Keratinocyte (primary cell): ENCODE results near the gene TOP3B. TPM values are rescaled to one million over a fixed set of nuclear protein-coding genes. Genes with fewer than 3 reads are reported as not detected.

ENCODE experiments used
- DNase-seq: peaks from one replicate; pipeline ENCODE4 v3.0.0-alpha.2; 2011; ENCODE audit warnings: low read depth, missing footprints, low spot score
- FAIRE-seq: peaks from 2 replicates; lab custom pipeline; 2011; peaks lifted over from hg19 to GRCh38; lab: Jason Lieb, UNC
- H2AFZ ChIP-seq: 2 replicates; pipeline ENCODE4 v1.6.0; 2012; ENCODE audit warnings: low read length, control low read depth, inconsistent platforms; ENCODE audit not compliant: control insufficient read depth
- H3K27ac ChIP-seq: 2 replicates; pipeline ENCODE4 v1.5.1; 2011; ENCODE audit warnings: low read length; ENCODE audit not compliant: control insufficient read depth, insufficient read depth
- H3K27me3 ChIP-seq: 3 replicates; pipeline ENCODE4 v1.6.0; 2011; ENCODE audit warnings: low read length; ENCODE audit not compliant: control insufficient read depth, insufficient read depth; ENCODE audit errors: extremely low read depth
- H3K36me3 ChIP-seq, 2 experiments: 2 replicates in 1 of 2; 3 replicates in 1 of 2; pipeline ENCODE4 v1.5.1; 2011; ENCODE audit warnings: low read length in 2 of 2, mild to moderate bottlenecking in 1 of 2; ENCODE audit not compliant: control insufficient read depth in 2 of 2, insufficient read depth in 2 of 2; ENCODE audit errors: extremely low read depth in 1 of 2
- H3K4me1 ChIP-seq: 3 replicates; pipeline ENCODE4 v1.5.1; 2011; ENCODE audit warnings: low read length; ENCODE audit not compliant: control insufficient read depth, insufficient read depth; ENCODE audit errors: extremely low read depth
- H3K4me2 ChIP-seq: 3 replicates; pipeline ENCODE4 v1.6.0; 2011; ENCODE audit warnings: low read depth, low read length; ENCODE audit not compliant: control insufficient read depth, insufficient read depth; ENCODE audit errors: extremely low read depth
- H3K4me3 ChIP-seq, 3 experiments: fragments of 200-600 bp in 1 of 3; sonication (generic) in 1 of 3; 2 replicates in 2 of 3; 3 replicates in 1 of 3; pipeline ENCODE4 v1.5.1; 2011 to 2016; ENCODE audit warnings: low read length in 3 of 3, mild to moderate bottlenecking in 3 of 3, control low read depth in 2 of 3, inconsistent platforms in 1 of 3, low read depth in 1 of 3, mixed read lengths in 1 of 3, mixed run types in 1 of 3, moderate library complexity in 1 of 3; ENCODE audit not compliant: control insufficient read depth in 2 of 3, insufficient read depth in 2 of 3; ENCODE audit errors: extremely low read depth in 1 of 3
- H3K79me2 ChIP-seq: 2 replicates; pipeline ENCODE4 v1.6.0; 2012; ENCODE audit warnings: low read length; ENCODE audit not compliant: control insufficient read depth, insufficient read depth
- H3K9ac ChIP-seq: 3 replicates; pipeline ENCODE4 v1.6.0; 2011; ENCODE audit warnings: low read length; ENCODE audit not compliant: control insufficient read depth, insufficient read depth; ENCODE audit errors: extremely low read depth
- H3K9me1 ChIP-seq: 3 replicates; pipeline ENCODE4 v1.6.0; 2011; ENCODE audit warnings: low read length; ENCODE audit not compliant: control insufficient read depth, insufficient read depth; ENCODE audit errors: extremely low read depth
- H3K9me3 ChIP-seq: 2 replicates; pipeline ENCODE4 v1.5.1; 2012; ENCODE audit warnings: low read depth, low read length; ENCODE audit not compliant: control insufficient read depth
- H4K20me1 ChIP-seq: 3 replicates; pipeline ENCODE4 v1.6.0; 2011; ENCODE audit warnings: low read length; ENCODE audit not compliant: control insufficient read depth, insufficient read depth; ENCODE audit errors: extremely low read depth
- CTCF ChIP-seq, 3 experiments: IDR thresholded peaks in 1 of 3; conservative IDR thresholded peaks in 1 of 3; optimal IDR thresholded peaks in 1 of 3; 2 replicates in 2 of 3; 3 replicates in 1 of 3; pipeline versions ENCODE3 to v1.5.1; 2011; ENCODE audit warnings: low read length in 3 of 3, mild to moderate bottlenecking in 3 of 3, moderate library complexity in 2 of 3, control low read depth in 1 of 3, inconsistent platforms in 1 of 3; ENCODE audit not compliant: insufficient read depth in 2 of 3; ENCODE audit errors: extremely low read depth in 1 of 3
- EZH2 ChIP-seq: IDR thresholded peaks from one replicate; pipeline ENCODE4 v1.6.1; 2012; ENCODE audit warnings: inconsistent platforms, mild to moderate bottlenecking, low read length, moderate library complexity
- dilution Hi-C: fragments of 300-500 bp; cut with MboI; formaldehyde crosslinking; loops from one replicate; pipeline ENCODE4 v1.7.0; 2020; ENCODE audit warnings: low sequenced_read_pairs; ENCODE audit not compliant: extremely low pct_ligation_motif_present
- polyA plus RNA-seq, 5 experiments: library from polyadenylated mRNA; depleted of rRNA in 3 of 5; stranded (reverse) in 3 of 5; stranded (forward) in 1 of 5; unstranded in 1 of 5; fragments of >200 nt; gene quantifications; 1 replicate in 1 of 5; 2 replicates in 3 of 5; 3 replicates in 1 of 5; pipeline versions ENCODE4 v1.2.1 to v1.2.3, GENCODE V29; 2011 to 2012; ENCODE audit warnings: missing spikeins in 2 of 5, low read depth in 1 of 5, low replicate concordance in 1 of 5

TOP3B gene
- polyA plus RNA-seq, 1 donor (not counting 4 experiments of a cell fraction or from before 2014, with no cell fraction given) = 13.8 TPM

GRCh38 chr22:21968452-21969129 is 14.0 kb downstream of the TOP3B start:
- DNase-seq (no peak), FAIRE-seq (no peak)
- H3K9me1 ChIP-seq = no peaks in the 10 kb centered on the region
- no peak overlapping the region for H3K9ac ChIP-seq
- dilution Hi-C loops = no loop called here
- no peaks in the 10 kb centered on the region for H3K79me2 ChIP-seq
- H2AFZ ChIP-seq = no peak overlapping the region
- peaks cover 6% of the 10 kb centered on the region for H3K4me1 ChIP-seq
- H3K27me3 ChIP-seq = no peaks in the 10 kb centered on the region
- H3K4me3 ChIP-seq = no peak overlapping the region
- H4K20me1 ChIP-seq = peaks cover 2% of the 10 kb centered on the region
- no peak for TF ChIP-seq CTCF (optimal IDR thresholded peaks at IDR 0.05 in 1 of 3, IDR thresholded peaks at IDR 0.05 in 1 of 3, conservative IDR thresholded peaks at IDR 0.05 in 1 of 3; ENCODE audit: extremely low read depth in 1 of 3, insufficient read depth in 2 of 3, low read length in 3 of 3)
- no peak for TF ChIP-seq EZH2
- no peak overlapping the region for H3K27ac ChIP-seq
- H3K36me3 ChIP-seq = peaks cover 55 to 61% of the 10 kb centered on the region in 2 experiments
- H3K9me3 ChIP-seq = no peaks in the 10 kb centered on the region
- H3K4me2 ChIP-seq = no peak overlapping the region

- Histone ChIP-seq H3K36me3 (peaks cover 56 to 58% of the 10 kb centered on the region in 2 experiments), H3K4me3 (no peak overlapping the region)
- no peak for TF ChIP-seq CTCF (optimal IDR thresholded peaks at IDR 0.05 in 1 of 3, IDR thresholded peaks at IDR 0.05 in 1 of 3, conservative IDR thresholded peaks at IDR 0.05 in 1 of 3; ENCODE audit: extremely low read depth in 1 of 3, insufficient read depth in 2 of 3, low read length in 3 of 3)
- no peak for TF ChIP-seq EZH2
Observed at GRCh38 chr22:21967693-21968271, 14.8 kb downstream of the TOP3B start.

More at GRCh38 chr22:21967693-21968271, 14.8 kb downstream of the TOP3B start:
- Histone ChIP-seq H3K79me2 (no peaks in the 10 kb centered on the region), H2AFZ (no peak overlapping the region), H3K27ac (no peak overlapping the region), H3K4me2 (no peak overlapping the region), H3K27me3 (no peaks in the 10 kb centered on the region), H3K9me1 (no peaks in the 10 kb centered on the region), H3K4me1 (peaks cover 6% of the 10 kb centered on the region), H4K20me1 (peaks cover 2% of the 10 kb centered on the region), H3K9me3 (no peaks in the 10 kb centered on the region), H3K9ac (no peak overlapping the region)
- FAIRE-seq (no peak), DNase-seq (no peak)
- dilution Hi-C loops = no loop called here
